ENCODE data around the gene VSIG10. TPM values are rescaled to one million over a fixed set of nuclear protein-coding genes. Genes with fewer than 3 reads are reported as not detected.

VSIG10 gene
- total and polyA plus RNA-seq, 7 donors = 22.2 to 59.9 (median 28.5) TPM

DNA sequence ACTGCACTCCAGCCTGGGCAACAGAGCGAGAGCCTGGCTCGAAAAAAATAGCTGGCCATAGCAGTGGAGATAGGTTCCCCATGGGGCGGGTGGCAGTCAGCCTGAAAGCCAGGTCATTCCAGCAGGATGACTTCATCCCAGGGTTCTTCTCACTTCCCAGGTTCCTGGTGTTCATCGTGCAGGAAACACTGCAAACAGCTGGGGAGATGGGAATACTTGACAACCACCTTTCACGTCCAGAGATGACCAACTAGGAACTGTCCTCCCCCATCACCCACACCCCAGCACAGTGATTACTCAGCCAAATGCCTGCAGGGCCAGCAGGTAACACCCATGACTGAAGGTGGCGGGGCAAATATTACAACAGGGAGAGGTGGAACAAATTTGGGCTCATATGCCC lies 1.7 kb downstream of the VSIG10 start:
- H3K27ac ChIP-seq = no peak overlapping the region
- H3K9me3 ChIP-seq = no peaks in the 10 kb centered on the region
- H3K4me3 ChIP-seq = no peak overlapping the region
- no peak for TF ChIP-seq POLR2AphosphoS5 (IDR thresholded peaks at IDR 0.05)
- H3K4me1 ChIP-seq = peaks cover 3 to 17% (median 8%) of the 10 kb centered on the region in 4 donors
- DNase-seq = no peak
- H3K36me3 ChIP-seq = no peaks in the 10 kb centered on the region
- WGBS, 2 donors = 38 to 80% methylated on average over 6 of the region's 6 CpGs
- intact Hi-C loops (cut with DNase I) = loop anchor here (2.0 to 5.0 kb wide), 2 partner anchors 39 to 230 kb away; no protein-coding TSS in a partner anchor
- no peaks in the 10 kb centered on the region for H3K27me3 ChIP-seq

DNA sequence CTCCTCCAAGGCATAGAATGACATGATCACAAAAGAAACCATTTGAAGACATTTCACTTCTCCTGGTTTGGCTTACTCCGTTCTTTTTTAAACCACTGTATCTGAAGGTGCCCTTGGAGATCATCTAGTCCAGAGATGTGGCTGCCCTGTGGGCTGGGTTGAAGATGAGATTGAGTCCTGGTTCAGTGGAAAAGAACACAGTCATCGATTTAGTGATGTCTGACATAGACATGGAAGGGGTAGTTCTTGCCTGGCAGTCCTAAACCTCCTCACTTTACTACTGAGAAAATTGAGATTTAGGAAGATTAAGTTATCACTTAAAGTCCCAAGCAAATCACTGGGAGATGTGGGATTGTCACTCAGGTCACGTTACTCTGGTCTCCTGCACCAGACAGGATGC lies 2.8 kb downstream of the VSIG10 start:
- Histone ChIP-seq H3K4me1 (peaks cover 3 to 17% (median 8%) of the 10 kb centered on the region in 4 donors), H3K27ac (no peak overlapping the region), H3K4me3 (no peak overlapping the region), H3K27me3 (no peaks in the 10 kb centered on the region), H3K9me3 (no peaks in the 10 kb centered on the region), H3K36me3 (no peaks in the 10 kb centered on the region)
- TF ChIP-seq POLR2A (IDR thresholded peaks at IDR 0.05) = no peak
- no peak for TF ChIP-seq EP300 (IDR thresholded peaks at IDR 0.05)
- no peak for TF ChIP-seq POLR2AphosphoS5 (IDR thresholded peaks at IDR 0.05)
- TF ChIP-seq, protein P1, sequence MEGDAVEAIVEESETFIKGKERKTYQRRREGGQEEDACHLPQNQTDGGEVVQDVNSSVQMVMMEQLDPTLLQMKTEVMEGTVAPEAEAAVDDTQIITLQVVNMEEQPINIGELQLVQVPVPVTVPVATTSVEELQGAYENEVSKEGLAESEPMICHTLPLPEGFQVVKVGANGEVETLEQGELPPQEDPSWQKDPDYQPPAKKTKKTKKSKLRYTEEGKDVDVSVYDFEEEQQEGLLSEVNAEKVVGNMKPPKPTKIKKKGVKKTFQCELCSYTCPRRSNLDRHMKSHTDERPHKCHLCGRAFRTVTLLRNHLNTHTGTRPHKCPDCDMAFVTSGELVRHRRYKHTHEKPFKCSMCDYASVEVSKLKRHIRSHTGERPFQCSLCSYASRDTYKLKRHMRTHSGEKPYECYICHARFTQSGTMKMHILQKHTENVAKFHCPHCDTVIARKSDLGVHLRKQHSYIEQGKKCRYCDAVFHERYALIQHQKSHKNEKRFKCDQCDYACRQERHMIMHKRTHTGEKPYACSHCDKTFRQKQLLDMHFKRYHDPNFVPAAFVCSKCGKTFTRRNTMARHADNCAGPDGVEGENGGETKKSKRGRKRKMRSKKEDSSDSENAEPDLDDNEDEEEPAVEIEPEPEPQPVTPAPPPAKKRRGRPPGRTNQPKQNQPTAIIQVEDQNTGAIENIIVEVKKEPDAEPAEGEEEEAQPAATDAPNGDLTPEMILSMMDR (IDR thresholded peaks at IDR 0.05) = no peak
- intact Hi-C loops (cut with DNase I) = loop anchor here (5.0 kb wide), 1 partner anchor 229 kb away; no protein-coding TSS in a partner anchor
- no peak for DNase-seq
- WGBS, 2 donors = 90 to 91% methylated on average over 3 of the region's 3 CpGs

DNA sequence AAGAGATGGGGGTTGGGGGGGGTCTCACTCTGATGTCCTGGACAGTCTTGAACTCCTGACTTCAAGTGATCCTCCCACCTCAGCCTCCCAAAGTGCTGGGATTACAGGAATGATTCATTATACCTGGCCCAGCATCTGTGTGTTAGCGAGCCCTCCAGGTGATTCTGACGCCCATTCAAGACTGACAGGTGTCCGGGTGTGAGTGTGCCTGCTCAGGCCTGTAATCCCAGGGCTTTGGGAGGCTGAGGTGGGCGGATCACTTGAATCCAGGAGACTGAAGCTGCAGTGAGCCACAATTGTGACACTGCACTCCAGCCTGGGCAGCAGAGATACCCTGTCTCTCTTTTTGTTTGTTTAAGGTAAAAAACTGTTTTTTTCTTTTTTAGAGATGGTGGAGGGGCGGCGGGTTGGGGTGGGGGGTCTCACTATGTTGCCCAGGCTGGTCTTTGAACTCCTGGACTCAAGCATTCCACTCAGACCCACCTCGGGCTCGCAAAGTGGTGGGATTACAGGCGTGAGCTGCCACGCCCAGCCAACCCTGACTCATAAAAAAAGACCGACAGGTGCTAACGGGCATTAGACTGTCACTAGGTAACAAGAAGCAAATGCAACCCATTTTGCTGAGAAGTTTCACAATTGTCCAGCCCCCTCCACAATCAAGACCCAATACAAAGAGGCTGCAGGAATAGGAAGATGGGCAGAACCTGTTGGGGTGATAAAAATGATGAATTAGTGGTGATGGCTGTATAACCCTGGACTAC lies 4.7 kb downstream of the VSIG10 start:
- no peaks in the 10 kb centered on the region for H3K27me3 ChIP-seq
- peaks cover 0 to 5% (median 0%) of the 10 kb centered on the region in 4 donors for H3K36me3 ChIP-seq
- H3K4me1 ChIP-seq = peaks cover 3 to 10% (median 8%) of the 10 kb centered on the region in 4 donors
- H3K9me3 ChIP-seq = no peaks in the 10 kb centered on the region
- no peak overlapping the region for H3K27ac ChIP-seq
- 22 to 73% methylated on average over 12 of the region's 12 CpGs for WGBS, 2 donors
- TF ChIP-seq, protein P1 (IDR thresholded peaks at IDR 0.05) = no peak
- TF ChIP-seq POLR2AphosphoS5 (IDR thresholded peaks at IDR 0.05) (no peak), POLR2A (IDR thresholded peaks at IDR 0.05) (no peak), EP300 (IDR thresholded peaks at IDR 0.05) (no peak)
- intact Hi-C loops (cut with DNase I) = no loop called here
- no peak for DNase-seq
- H3K4me3 ChIP-seq = no peak overlapping the region

DNA sequence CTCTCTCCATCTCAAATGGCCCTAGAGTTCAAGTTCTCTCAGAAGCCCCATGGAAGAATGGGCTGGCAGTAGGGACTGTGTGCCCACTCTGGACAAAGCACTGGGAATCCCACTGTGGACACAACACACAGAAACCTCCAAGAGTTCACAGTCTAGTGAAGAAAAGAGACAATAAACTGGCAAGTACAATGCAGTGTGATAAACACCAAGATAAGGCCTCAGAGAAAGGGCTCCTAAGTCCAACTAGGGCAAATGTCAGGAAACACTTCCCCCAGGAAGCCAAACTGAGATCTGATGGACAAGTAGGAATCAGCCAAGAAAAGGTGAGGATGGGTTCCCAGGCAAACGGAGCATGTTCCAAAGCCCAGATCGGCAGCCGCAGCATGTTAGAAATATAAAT lies 5.4 kb downstream of the VSIG10 start:
- Histone ChIP-seq H3K27ac (no peak overlapping the region), H3K36me3 (peaks cover 0 to 5% (median 0%) of the 10 kb centered on the region in 4 donors), H3K4me3 (no peak overlapping the region), H3K4me1 (peaks cover 3 to 10% (median 8%) of the 10 kb centered on the region in 4 donors), H3K9me3 (no peaks in the 10 kb centered on the region), H3K27me3 (no peaks in the 10 kb centered on the region)
- no peak for DNase-seq
- WGBS, 2 donors = 18 to 72% methylated on average over 3 of the region's 3 CpGs
- intact Hi-C loops (cut with DNase I) = no loop called here
- TF ChIP-seq, protein P1 (IDR thresholded peaks at IDR 0.05) = no peak
- TF ChIP-seq POLR2AphosphoS5 (IDR thresholded peaks at IDR 0.05) = no peak
- TF ChIP-seq EP300 (IDR thresholded peaks at IDR 0.05) = no peak
- TF ChIP-seq POLR2A (IDR thresholded peaks at IDR 0.05) = no peak

DNA sequence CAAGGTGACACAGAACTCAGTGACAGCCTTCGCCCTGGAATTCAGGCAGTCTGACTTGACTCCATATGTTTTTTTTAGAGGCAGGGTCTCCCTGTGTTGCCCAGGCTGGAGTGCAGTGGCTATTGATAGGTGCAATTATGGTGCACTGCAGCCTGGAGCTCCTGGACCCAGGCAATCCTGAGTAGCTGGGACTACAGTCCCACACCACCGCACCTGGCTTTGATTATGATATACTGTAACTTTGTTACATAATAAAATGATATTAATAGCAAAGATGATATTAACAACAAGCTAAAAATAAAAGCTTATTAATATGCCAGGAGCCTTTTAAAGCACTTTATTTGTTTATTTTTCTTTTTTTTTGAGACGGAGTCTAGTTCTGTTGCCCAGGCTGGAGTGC lies 9.8 kb downstream of the VSIG10 start:
- no peaks in the 10 kb centered on the region for H3K27me3 ChIP-seq
- TF ChIP-seq, protein P1 (IDR thresholded peaks at IDR 0.05) = no peak
- TF ChIP-seq POLR2A (IDR thresholded peaks at IDR 0.05) (no peak), POLR2AphosphoS5 (IDR thresholded peaks at IDR 0.05) (no peak), EP300 (IDR thresholded peaks at IDR 0.05) (no peak)
- H3K27ac ChIP-seq = no peak overlapping the region
- H3K4me3 ChIP-seq = no peak overlapping the region
- intact Hi-C loops (cut with DNase I) = no loop called here
- no peak for DNase-seq
- H3K9me3 ChIP-seq = no peaks in the 10 kb centered on the region
- H3K4me1 ChIP-seq = no peaks in the 10 kb centered on the region
- 95 to 99% methylated on average over 3 of the region's 3 CpGs for WGBS, 2 donors
- peaks cover 0 to 5% (median 0%) of the 10 kb centered on the region in 4 donors for H3K36me3 ChIP-seq
